Measurements from ENCODE around the gene SUMO3. TPM values are rescaled to one million over a fixed set of nuclear protein-coding genes. Genes with fewer than 3 reads are reported as not detected.

The SUMO3 gene
- total and polyA plus RNA-seq, 2 experiments from 2014 or later = 90.8 to 103 TPM

DNA sequence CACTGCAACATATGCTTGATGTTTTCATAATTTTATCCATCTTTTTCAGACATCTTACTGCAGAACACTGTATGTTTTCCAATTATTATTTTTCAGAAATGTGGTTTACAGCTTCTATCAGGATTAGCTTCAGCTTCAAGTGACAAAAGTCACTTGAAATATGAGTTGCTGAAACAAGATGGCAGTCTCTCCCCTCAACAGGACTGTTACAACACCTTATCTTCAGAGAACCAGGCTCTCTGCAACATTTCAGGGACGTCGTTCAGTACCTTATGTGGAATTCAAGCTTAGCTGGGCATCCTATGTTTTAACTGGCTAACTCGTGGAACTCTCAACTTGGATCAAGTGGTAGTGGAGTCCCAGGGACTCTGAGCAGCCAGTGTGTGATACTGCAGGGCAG lies 14.2 kb downstream of the SUMO3 start:
- H3F3A ChIP-seq (replicated peaks; ENCODE audit: low read depth) = 0 out of 2 replicates have a peak, but pooled peaks cover 25% of the 10 kb centered on the region
- H3K27ac ChIP-seq (ENCODE audit: low read depth) = no peak overlapping the region
- H3K9me3 Mint-ChIP-seq = no peaks in the 10 kb centered on the region
- H3K4me3 Mint-ChIP-seq = no peak overlapping the region; the same call in 2 of the 3 replicates
- H3K27me3 ChIP-seq (ENCODE audit: insufficient read depth) = no peaks in the 10 kb centered on the region
- H3K36me3 Mint-ChIP-seq (ENCODE audit: low read depth) = peaks cover 54% of the 10 kb centered on the region
- H3K36me3 ChIP-seq (ENCODE audit: insufficient read depth) = peaks cover 17% of the 10 kb centered on the region
- peaks cover 21% of the 10 kb centered on the region for H3K4me1 Mint-ChIP-seq
- DNase-seq (ENCODE audit: low spot score) (no peak), ATAC-seq (no peak)
- TF ChIP-seq EZH2 (IDR thresholded peaks at IDR 0.05; ENCODE audit: low read depth, unreplicated experiment) = no peak
- no peak for TF ChIP-seq CREB1 (CRISPR knock-in tag; IDR thresholded peaks at IDR 0.05; ENCODE audit: low read depth)
- no peak for TF ChIP-seq STAT1 (IDR thresholded peaks at IDR 0.05; ENCODE audit: unreplicated experiment)
- TF ChIP-seq, protein P1, sequence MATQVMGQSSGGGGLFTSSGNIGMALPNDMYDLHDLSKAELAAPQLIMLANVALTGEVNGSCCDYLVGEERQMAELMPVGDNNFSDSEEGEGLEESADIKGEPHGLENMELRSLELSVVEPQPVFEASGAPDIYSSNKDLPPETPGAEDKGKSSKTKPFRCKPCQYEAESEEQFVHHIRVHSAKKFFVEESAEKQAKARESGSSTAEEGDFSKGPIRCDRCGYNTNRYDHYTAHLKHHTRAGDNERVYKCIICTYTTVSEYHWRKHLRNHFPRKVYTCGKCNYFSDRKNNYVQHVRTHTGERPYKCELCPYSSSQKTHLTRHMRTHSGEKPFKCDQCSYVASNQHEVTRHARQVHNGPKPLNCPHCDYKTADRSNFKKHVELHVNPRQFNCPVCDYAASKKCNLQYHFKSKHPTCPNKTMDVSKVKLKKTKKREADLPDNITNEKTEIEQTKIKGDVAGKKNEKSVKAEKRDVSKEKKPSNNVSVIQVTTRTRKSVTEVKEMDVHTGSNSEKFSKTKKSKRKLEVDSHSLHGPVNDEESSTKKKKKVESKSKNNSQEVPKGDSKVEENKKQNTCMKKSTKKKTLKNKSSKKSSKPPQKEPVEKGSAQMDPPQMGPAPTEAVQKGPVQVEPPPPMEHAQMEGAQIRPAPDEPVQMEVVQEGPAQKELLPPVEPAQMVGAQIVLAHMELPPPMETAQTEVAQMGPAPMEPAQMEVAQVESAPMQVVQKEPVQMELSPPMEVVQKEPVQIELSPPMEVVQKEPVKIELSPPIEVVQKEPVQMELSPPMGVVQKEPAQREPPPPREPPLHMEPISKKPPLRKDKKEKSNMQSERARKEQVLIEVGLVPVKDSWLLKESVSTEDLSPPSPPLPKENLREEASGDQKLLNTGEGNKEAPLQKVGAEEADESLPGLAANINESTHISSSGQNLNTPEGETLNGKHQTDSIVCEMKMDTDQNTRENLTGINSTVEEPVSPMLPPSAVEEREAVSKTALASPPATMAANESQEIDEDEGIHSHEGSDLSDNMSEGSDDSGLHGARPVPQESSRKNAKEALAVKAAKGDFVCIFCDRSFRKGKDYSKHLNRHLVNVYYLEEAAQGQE (IDR thresholded peaks at IDR 0.05; ENCODE audit: unreplicated experiment) = no peak
- no peak for TF ChIP-seq NANOG (IDR thresholded peaks at IDR 0.05; ENCODE audit: borderline replicate concordance)
- no peak overlapping the region for H3K4me3 ChIP-seq
- H3K4me1 ChIP-seq (ENCODE audit: insufficient read depth) = peaks cover 21% of the 10 kb centered on the region
- H3K27me3 Mint-ChIP-seq (ENCODE audit: insufficient read depth, low read depth, poor library complexity) = peaks cover 10% of the 10 kb centered on the region
- no peak overlapping the region for H3K27ac Mint-ChIP-seq
- no peak overlapping the region for H2AFZ ChIP-seq
- H3K9me2 ChIP-seq (ENCODE audit: insufficient read depth) = no peaks in the 10 kb centered on the region
- H3K4me2 ChIP-seq = no peak overlapping the region; the same call in 1 of the 2 replicates
- peaks cover 32% of the 10 kb centered on the region for H3K79me2 ChIP-seq (replicated peaks; ENCODE audit: insufficient read depth)
- peaks cover 29% of the 10 kb centered on the region for H4K20me1 ChIP-seq (replicated peaks; ENCODE audit: insufficient read depth)

DNA sequence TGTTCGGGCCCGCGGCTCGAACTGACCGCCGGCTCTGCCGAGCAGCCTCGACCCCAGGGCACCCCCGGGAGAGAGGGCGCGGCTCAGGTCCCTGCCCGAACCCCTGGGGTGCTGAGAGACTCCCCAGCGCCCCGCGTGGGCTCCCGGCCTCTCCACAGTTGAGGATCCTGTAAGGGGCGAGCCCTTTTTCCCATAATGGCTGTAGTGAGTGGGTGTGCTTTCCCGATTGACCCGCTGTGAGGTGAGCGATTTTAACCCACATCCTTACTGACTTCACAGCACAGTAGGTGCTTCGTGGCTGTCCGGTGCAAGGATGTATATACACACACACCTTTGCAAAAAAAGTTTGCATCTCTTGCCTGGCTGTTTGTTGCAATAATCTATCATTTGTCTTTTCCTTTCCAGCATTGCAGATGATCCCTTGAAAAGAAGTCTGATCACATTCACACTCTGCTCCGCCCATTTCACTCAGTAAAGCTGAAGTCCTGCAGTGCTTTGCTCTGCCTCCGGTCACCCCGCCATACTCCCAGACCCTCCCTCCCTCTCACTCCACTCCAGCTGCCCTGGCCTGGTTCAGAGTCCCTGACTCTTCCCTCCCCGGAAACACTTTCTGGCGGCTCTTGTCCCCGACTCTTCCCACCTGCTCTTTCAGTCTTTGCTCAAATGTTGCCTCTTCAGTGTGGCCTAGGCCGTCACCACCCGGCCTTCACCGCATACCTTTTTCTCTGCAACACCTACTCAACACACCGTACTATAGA lies 15.3 kb downstream of the SUMO3 start:
- H3K4me3 Mint-ChIP-seq = peak overlapping the region; percentile 79
- H3K27ac Mint-ChIP-seq = peak overlapping the region; percentile 18
- ATAC-seq (peak; percentile 63), DNase-seq (ENCODE audit: low spot score) (peak; percentile 63)
- no peaks in the 10 kb centered on the region for H3K27me3 ChIP-seq (ENCODE audit: insufficient read depth)
- no peaks in the 10 kb centered on the region for H3K9me2 ChIP-seq (ENCODE audit: insufficient read depth)
- H3K4me2 ChIP-seq = peak overlapping the region; percentile 94
- peaks cover 62% of the 10 kb centered on the region for H3K36me3 Mint-ChIP-seq (ENCODE audit: low read depth)
- H3K4me1 Mint-ChIP-seq = peaks cover 21% of the 10 kb centered on the region
- H3K27me3 Mint-ChIP-seq (ENCODE audit: insufficient read depth, low read depth, poor library complexity) = peaks cover 8% of the 10 kb centered on the region
- H3K79me2 ChIP-seq (replicated peaks; ENCODE audit: insufficient read depth) = peaks cover 43% of the 10 kb centered on the region
- no peaks in the 10 kb centered on the region for H3K9me3 Mint-ChIP-seq
- peak overlapping the region; percentile 98 for H3K4me3 ChIP-seq
- peaks cover 21% of the 10 kb centered on the region for H3K4me1 ChIP-seq (ENCODE audit: insufficient read depth)
- H2AFZ ChIP-seq = peak overlapping the region; percentile 83; the same call in 1 of the 2 replicates
- peaks cover 35% of the 10 kb centered on the region for H4K20me1 ChIP-seq (replicated peaks; ENCODE audit: insufficient read depth)
- no peak for TF ChIP-seq ZNF114 (CRISPR knock-in tag; IDR thresholded peaks at IDR 0.05)
- TF ChIP-seq, protein P2, sequence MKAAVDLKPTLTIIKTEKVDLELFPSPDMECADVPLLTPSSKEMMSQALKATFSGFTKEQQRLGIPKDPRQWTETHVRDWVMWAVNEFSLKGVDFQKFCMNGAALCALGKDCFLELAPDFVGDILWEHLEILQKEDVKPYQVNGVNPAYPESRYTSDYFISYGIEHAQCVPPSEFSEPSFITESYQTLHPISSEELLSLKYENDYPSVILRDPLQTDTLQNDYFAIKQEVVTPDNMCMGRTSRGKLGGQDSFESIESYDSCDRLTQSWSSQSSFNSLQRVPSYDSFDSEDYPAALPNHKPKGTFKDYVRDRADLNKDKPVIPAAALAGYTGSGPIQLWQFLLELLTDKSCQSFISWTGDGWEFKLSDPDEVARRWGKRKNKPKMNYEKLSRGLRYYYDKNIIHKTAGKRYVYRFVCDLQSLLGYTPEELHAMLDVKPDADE (IDR thresholded peaks at IDR 0.05) = no peak
- H3F3A ChIP-seq (replicated peaks; ENCODE audit: low read depth) = 0 out of 2 replicates have a peak, but pooled peaks cover 25% of the 10 kb centered on the region
- peaks cover 15% of the 10 kb centered on the region; the same call in 1 of the 2 replicates for H3K36me3 ChIP-seq (ENCODE audit: insufficient read depth)
- no peak overlapping the region for H3K27ac ChIP-seq (ENCODE audit: low read depth)
